Measurements from ENCODE around the gene REPS1.

DNA sequence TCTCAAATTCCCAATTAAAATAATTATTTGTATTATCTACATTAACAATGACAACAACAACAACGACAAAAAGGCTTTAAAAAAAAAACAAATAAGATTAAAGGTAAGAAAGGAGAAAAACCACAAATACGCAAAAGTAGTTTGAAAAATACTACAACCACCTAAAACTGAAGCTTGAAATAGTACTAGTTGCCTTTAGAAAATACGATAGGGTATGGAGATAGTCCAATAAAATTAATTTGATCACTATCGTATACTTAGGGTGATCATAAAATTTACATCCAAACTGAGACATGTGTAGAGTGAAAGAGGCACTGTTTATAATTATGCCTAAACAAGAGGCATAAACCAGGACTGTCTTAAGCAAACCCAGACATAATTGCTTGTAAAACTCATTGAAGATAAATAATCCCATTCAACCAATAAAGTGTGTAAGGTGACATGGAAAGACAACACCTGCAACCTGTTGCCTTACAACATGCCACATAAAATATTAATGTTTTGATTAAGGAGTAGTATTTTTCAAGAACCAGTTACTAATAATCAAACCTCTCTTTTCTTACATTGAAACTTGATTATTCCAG lies 22.7 kb downstream of the REPS1 start:
- TF ChIP-seq, protein P1, sequence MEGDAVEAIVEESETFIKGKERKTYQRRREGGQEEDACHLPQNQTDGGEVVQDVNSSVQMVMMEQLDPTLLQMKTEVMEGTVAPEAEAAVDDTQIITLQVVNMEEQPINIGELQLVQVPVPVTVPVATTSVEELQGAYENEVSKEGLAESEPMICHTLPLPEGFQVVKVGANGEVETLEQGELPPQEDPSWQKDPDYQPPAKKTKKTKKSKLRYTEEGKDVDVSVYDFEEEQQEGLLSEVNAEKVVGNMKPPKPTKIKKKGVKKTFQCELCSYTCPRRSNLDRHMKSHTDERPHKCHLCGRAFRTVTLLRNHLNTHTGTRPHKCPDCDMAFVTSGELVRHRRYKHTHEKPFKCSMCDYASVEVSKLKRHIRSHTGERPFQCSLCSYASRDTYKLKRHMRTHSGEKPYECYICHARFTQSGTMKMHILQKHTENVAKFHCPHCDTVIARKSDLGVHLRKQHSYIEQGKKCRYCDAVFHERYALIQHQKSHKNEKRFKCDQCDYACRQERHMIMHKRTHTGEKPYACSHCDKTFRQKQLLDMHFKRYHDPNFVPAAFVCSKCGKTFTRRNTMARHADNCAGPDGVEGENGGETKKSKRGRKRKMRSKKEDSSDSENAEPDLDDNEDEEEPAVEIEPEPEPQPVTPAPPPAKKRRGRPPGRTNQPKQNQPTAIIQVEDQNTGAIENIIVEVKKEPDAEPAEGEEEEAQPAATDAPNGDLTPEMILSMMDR (IDR thresholded peaks at IDR 0.05) = no peak
- TF ChIP-seq POLR2A (IDR thresholded peaks at IDR 0.05) = no peak
